ENCODE results near the gene FCN1.

FCN1 gene

GRCh38 chr9:134951461-134951860 is 33.7 kb upstream of the FCN1 start:
- no peak for DNase-seq

DNA sequence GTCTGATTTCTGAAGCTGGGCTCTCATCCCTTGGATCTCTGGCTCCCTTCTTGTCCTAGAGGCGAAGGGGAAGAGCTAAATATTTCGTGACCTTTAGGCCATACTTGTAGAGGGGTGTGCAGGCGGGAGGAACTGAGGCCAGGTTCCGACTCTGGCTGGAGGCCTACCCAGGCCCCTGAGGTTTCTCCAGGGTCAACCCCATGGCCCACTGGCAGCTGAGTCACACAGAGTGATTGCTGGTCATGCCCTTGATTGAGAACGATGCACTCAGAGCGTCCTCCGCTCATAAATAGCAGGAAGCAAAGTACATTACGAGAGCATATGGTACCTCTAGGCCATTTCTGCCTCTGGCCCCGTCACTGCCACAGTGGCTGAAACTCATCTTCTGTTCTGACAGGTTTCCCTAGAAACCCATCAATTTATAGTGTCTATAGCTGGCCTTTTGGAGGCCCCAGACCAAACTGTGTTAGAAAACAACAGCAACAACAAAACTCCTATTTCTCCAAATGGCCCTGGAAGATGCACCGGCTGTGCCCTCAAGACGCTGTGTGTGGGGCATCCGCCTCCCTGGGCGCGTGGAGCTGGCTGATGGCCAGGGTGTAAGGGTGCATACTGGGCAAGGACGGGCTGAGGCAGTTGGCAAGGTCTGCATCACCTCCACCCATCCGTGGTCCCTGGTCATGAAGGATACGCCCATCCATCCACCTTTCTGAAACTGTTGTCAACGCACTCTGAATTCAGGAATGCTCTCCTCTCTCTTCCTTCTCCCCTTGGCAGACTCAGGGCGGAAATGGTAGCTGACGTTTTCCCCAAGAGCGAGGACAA is 32.9 kb upstream of the FCN1 start:
- no peak for DNase-seq

DNA sequence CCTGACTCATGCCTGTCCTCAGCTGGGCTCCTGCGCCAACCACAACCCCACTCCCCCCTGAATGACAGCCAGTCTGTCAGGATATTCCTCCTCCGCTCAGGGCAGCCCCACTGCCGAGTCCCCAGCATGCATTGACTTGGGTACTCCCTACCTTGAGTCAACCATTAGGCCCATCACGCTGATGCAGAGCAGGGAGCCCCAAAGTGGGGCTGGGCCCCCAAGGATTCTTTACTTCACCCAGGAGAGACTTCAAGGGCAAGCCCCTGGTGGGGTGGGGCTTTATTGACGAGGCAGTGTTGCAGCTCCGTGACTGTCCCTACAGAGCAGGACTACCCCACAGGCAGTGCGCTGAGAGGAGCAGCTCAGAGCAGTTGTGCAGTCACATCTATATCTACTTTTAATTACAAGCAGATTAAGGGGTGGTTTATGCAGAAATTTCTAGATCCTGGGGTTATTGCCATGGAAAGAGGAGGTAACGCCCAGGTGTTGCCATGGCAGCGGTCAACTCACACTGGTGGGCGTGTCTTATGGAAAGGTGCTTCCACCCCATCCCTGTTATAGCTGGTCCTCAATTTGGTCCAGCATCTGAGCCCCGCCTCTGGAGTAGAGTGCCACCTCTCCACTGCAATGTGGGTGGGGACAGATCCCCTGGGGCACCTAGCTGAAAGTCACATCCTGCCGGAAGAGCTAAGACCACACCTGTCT is 32.1 kb upstream of the FCN1 start:
- no peak for DNase-seq

GRCh38 chr9:134948149-134948548 is 30.4 kb upstream of the FCN1 start:
- no peak for DNase-seq

DNA sequence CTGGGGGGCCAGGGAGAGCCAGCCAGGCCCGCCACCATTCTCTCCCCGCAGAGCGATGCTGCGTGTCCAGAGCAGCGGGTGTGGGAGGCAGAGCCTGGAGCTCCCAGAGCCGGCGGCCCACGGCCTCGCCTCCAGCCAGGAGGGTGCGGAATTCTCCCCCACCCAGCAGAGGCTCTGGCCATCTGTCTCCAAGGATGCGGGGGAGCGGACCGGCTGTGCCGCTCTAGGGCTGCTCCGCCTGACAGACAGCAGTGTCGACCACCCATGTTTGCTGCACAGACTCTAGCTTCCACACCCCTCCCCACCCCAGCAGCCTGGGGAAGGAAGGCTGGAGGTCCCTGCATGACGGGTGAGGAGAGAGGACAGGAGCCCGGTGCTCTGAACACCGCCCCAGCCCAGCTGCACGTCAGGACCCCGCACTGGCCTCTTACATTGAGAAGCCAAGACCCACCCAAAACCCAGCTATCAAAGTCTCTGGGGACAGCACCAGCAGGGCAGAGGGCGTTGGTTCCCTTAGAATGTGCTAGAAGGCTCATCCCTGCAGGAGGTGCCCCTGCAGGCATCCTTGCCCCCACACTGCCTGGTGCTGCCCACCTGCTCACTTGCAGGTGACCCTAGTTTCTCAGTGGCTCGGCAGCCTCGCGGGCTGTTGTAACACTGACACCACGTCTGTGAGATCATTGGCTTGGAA is 29.7 kb upstream of the FCN1 start:
- no peak for DNase-seq

DNA sequence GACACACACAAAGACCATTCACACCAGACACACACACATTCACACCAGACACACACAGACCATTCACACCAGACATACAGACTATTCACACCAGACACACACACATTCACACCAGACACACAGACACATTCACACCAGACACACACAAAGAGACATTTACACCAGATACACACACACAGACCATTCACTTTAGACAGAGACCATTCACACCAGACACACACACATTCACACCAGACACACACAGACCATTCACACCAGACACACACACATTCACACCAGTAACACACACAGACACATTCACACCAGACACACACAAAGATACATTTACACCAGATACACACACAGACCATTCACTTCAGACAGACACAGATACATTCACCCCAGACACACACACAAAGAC is 29.0 kb upstream of the FCN1 start:
- DNase-seq: no peak

- no peak for DNase-seq
These were observed 28.0 kb upstream of the FCN1 start for GRCh38 chr9:134945509-134946275.

- DNase-seq: no peak
These were observed 27.2 kb upstream of the FCN1 start for GRCh38 chr9:134944916-134945315.

DNA sequence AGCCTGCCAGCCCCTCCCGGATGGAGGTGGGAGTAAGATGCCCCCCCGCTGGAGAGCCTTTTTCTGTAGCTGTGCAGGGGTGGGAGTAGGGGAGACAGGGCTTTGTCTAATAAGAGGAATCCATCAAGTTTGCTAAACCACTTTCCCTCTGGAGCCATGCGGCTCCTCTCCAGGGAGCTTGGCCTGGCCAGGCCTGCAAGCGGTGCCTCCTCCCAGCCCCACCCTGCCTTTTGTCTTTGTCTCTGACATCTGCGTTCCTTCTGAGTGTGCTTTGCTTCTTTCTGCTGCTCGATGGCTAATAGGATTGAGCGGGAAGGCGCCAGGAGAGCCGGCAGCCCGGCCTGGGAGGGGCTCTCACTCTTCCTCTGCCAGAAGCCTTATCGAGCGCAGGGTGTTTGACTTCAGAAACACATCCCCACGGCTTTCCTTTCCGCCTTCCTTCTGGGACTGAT is 26.7 kb upstream of the FCN1 start:
- no peak for DNase-seq

GRCh38 chr9:134943836-134944235 is 26.1 kb upstream of the FCN1 start:
- DNase-seq: no peak

GRCh38 chr9:134943411-134943810 is 25.7 kb upstream of the FCN1 start:
- no peak for DNase-seq

DNA sequence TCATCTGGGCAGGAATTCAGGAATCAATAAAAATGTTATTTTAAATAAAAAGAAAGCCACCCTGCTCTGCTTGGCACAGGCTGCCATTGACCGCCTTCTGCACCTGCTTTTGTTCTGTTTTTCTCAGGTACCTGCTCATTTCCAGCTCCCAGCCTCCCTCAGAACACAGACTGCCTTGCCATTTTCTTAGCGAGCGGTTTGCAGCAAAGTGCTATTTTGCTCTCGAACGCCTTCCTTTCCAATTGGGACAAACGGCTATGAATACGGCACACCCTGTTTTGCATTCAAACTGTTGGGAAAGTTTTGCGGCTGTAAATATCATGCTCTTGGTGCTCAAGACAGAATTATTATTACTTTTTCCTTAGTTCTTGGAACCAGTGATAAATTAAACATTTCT is 25.1 kb upstream of the FCN1 start:
- no peak for DNase-seq

GRCh38 chr9:134942011-134942787 is 24.5 kb upstream of the FCN1 start:
- no peak for DNase-seq

GRCh38 chr9:134940236-134941208 is 22.8 kb upstream of the FCN1 start:
- DNase-seq: no peak

DNA sequence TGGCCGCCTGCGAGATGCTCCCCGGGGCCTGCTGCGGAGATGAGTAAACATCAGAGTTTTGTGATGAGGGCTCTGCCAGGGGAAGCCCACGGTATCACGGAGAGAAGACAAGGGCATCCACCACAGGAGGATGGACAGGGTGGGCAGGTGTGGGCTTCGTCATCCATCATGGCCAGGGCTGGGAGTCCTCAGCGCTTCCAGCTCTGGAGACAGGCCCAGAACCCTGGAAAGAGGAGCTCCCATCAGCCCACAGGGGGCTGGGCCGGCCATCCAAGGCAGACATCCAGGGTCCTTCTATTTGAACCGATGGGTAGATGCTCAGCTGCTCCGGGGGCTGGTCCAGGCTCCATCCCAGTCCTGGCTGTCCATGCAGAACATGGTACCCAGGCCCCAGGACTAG is 22.1 kb upstream of the FCN1 start:
- DNase-seq: no peak

DNA sequence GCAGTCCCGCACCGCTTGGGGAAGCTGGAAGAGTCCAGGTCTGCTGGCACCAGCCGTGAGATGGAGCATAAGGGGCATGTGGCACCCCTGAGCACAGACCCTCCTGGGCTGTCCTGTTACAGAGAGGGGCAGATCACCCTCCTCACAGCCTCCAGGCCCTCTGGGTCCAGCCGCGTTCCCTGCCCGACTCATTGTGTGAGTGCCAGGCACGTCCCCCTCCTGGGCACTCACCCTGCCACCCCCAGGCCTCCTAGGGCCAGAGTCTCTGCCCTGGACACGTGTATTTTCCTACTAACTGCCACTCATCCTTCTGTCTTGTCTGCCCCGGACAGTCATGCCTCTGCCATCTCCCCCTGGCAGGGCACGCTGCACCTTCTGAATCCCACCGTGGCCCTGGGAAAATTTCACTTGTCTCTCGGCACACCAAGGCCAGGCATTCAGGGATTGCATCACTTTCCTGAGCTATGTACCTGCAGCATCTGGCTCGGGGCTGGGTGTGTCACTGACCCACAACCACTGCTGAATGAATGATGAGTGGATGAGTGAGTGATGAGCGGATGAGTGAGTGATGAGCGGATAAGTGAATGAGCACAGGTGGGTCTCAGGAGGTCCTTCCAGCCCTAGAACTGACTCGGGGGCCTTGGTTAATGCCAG is 21.5 kb upstream of the FCN1 start:
- no peak for DNase-seq

DNA sequence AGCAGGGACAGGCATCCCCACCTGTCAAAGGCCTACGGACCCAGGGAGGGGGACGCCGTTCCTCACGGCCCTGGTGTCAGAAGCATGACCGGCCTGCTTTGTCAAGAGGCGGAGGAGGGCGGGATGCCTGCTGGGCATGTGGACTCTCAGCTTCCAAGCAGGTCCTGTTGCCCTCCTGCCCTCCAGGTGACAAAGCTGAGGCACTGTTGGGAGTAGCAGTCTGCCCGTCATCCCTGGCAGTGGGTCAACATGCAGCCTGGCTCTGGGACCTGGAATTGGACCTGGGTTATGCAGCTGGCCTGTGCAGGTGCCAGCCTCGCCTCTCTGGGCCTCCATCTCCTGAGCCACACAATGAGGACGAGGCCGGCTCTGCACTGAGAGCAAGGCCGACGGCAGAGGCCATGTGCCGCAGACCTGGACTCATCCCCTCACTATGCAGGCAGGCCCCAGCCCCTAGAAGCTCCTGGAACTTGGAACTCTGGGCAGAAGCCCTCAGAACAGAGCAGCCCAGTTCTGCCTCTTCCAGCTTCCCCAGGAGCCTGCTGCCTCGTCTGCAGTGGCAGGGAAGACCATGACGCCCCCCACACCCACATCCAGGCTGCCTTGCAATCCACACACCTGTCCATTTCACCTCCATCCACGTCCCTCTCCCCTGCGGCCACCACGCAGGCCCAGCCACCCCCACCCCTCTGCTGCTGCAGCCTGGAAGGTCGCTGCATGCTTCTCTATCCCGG is 20.8 kb upstream of the FCN1 start:
- DNase-seq: no peak

DNA sequence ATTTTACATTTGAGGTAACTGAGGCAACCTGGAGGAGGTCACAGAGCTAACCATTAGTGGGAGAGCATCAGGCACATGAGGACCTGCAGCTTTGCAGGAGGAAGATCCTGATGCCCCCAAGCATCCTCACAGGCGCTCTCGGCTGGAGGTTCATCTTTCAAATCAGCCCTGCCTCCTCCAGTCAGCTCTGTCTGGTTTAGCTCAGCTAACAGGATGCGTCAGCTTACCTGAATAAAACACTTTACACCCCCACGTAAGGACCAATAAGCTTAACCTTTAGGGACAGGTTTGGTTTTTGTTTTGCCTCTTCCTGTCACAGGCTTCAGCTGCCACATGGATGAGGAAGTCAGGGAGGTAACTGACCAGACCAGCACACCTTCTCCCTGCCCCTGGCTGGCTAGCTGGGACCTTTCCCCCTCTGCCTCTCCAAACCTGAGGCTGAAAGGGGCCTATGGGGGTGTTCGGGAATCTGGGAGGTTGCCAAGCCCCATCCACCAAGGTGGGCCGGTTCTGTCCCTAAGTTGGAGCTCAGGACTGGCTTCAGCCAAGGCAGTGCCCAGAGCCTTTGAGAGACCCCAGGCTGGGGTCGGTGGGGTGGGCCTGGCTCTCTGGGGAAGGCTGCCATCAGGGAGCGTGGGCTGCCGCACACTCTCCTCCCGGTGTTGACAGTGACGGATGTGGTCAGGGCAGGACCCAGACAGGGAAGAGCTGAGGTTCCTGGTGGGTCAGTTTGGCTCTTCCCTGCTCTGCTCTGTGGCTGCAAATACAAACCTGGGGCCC is 20.0 kb upstream of the FCN1 start:
- DNase-seq: no peak

DNA sequence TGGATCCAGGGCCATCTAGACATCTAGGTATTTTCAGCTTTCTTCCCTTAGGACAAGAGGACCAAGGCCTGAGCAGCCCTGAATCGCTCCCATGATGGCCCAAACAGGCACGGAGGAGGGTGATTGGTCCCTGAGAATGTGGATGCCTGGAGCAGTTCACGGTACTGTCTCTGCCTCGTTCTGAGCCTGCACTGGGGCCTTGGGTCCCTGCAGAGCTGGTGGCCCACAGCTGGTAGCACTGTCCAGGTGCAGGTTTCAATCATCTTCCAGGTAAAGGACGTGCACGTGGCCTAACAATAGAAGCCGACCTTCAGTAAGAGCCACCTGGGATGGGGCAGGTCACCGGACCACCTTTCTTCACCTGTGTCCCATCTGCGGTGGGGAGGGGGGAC is 19.4 kb upstream of the FCN1 start:
- no peak for DNase-seq
